Right lobe of liver (tissue), 6 donors: Measurements from ENCODE around the gene TAF3. TPM values are rescaled to one million over a fixed set of nuclear protein-coding genes. Genes with fewer than 3 reads are reported as not detected.

Source experiments
- ATAC-seq, 4 donors: fragments of 200-7000 bp; cut with Tn5 transposase; one replicate each; pipeline ENCODE4 v1.9.1; 2020; ENCODE audit warnings: mild to moderate bottlenecking in 4 of 4, moderate library complexity in 4 of 4
- DNase-seq, 3 donors: peaks; one replicate each; pipeline ENCODE4 v3.0.0-alpha.2; 2020
- H3K27ac ChIP-seq, 3 donors: fragments of 200-600 bp; one replicate each; pipeline ENCODE4 v1.8.0; 2022
- H3K27me3 ChIP-seq, 2 donors: fragments of 200-600 bp; one replicate each; pipeline ENCODE4 v1.8.0; 2022
- H3K36me3 ChIP-seq, 4 donors: fragments of 200-600 bp; sonication (generic) in 1 of 4; one replicate each; pipeline versions ENCODE4 v1.5.1 to v1.8.0; 2017 to 2022; ENCODE audit warnings: control low read depth in 1 of 4
- H3K4me1 ChIP-seq, 4 donors: fragments of 200-600 bp; sonication (generic) in 1 of 4; one replicate each; pipeline versions ENCODE4 v1.5.1 to v1.8.0; 2017 to 2022; ENCODE audit warnings: control low read depth in 1 of 4
- H3K4me3 ChIP-seq, 3 donors: fragments of 200-600 bp; one replicate each; pipeline ENCODE4 v1.8.0; 2022
- H3K9me3 ChIP-seq, 4 donors: fragments of 200-600 bp; sonication (generic) in 1 of 4; one replicate each; pipeline versions ENCODE4 v1.5.1 to v1.8.0; 2017 to 2022; ENCODE audit warnings: control low read depth in 1 of 4
- POLR2A ChIP-seq: fragments of 450-650 bp; IDR thresholded peaks from one replicate; pipeline ENCODE4 v1.6.1; 2017; ENCODE audit warnings: antibody characterized with exemption, mild to moderate bottlenecking
- WGBS: methylation state at CpG from one replicate; pipeline ENCODE4 v1.1.6; 2018; ENCODE audit warnings: low coverage, low lambda C conversion rate; ENCODE audit not compliant: insufficient coverage; ENCODE audit errors: missing lambda C conversion rate; 5-methylcytosine and 5-hydroxymethylcytosine counted together
- intact Hi-C, 2 donors: fragments of 100-400 bp; cut with DNase I; formaldehyde crosslinking; loops; one replicate each; pipeline versions ENCODE4 v1.11.2 to v1.14.1; 2022
- total RNA-seq, 6 experiments: library from RNA; depleted of rRNA in 2 of 6; stranded (reverse); fragments of >200 nt in 2 of 6; fragmentation: NEBNext Ultra II Directional in 3 of 6; extraction: Animal tissue kit (Norgen Biotek cat#: 25700) in 3 of 6; gene quantifications; one replicate each; pipeline versions ENCODE4 v1.1.0 to v1.2.4, GENCODE V29; 2016 to 2023
- TF ChIP-seq, protein P1 (sequence below), 4 donors: fragments of 200-600 bp in 3 of 4; fragments of 450-650 bp in 1 of 4; IDR thresholded peaks; one replicate each; pipeline versions ENCODE4 v1.5.1 to v1.8.0; 2016 to 2022; ENCODE audit warnings: antibody characterized with exemption in 4 of 4, mild to moderate bottlenecking in 2 of 4
- donor health status: DM: no; HTN: yes; CAD: no.
- donor health status: DM: no; HTN: no; CAD: no.
- donor health status: DM: no; HTN: no; CAD: no.
- donor health status: DM: no; HTN: yes; CAD: no.
- donor health status: DM: no; HTN: yes; CAD: no.

TAF3 gene
- total RNA-seq, 6 experiments from 2014 or later, result 1.9 to 3.5 (median 3.0) TPM

DNA sequence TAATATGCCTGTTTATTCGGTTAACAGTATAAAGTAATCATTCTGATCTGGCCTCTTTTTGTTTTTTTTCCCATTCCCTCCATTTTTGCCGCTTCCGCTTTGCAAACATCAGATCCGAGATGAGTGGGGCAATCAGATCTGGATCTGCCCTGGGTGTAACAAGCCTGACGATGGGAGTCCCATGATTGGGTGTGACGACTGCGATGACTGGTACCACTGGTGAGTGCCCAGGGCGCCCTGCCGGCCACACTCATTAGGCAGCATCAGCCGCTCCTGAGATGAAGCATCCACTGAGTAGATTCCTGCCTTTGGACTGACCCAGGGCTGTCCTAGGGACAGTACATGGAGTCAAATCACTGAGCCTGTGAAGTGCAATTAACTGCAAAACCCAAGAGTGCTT lies 195.3 kb downstream of the TAF3 start:
- intact Hi-C loops, result no loop called here
- no peak overlapping the region for H3K4me3 ChIP-seq
- H3K9me3 ChIP-seq, result no peaks in the 10 kb centered on the region
- no peak for ATAC-seq
- peaks cover 0 to 14% (median 4%) of the 10 kb centered on the region in 4 donors for H3K36me3 ChIP-seq
- TF ChIP-seq, protein P1, sequence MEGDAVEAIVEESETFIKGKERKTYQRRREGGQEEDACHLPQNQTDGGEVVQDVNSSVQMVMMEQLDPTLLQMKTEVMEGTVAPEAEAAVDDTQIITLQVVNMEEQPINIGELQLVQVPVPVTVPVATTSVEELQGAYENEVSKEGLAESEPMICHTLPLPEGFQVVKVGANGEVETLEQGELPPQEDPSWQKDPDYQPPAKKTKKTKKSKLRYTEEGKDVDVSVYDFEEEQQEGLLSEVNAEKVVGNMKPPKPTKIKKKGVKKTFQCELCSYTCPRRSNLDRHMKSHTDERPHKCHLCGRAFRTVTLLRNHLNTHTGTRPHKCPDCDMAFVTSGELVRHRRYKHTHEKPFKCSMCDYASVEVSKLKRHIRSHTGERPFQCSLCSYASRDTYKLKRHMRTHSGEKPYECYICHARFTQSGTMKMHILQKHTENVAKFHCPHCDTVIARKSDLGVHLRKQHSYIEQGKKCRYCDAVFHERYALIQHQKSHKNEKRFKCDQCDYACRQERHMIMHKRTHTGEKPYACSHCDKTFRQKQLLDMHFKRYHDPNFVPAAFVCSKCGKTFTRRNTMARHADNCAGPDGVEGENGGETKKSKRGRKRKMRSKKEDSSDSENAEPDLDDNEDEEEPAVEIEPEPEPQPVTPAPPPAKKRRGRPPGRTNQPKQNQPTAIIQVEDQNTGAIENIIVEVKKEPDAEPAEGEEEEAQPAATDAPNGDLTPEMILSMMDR (IDR thresholded peaks at IDR 0.05), result no peak
- TF ChIP-seq POLR2A, result no peak
- 94% methylated on average over 10 of the region's 10 CpGs for WGBS
- no peak overlapping the region for H3K27ac ChIP-seq
- no peaks in the 10 kb centered on the region for H3K4me1 ChIP-seq
- DNase-seq, result no peak
- H3K27me3 ChIP-seq, result no peaks in the 10 kb centered on the region

DNA sequence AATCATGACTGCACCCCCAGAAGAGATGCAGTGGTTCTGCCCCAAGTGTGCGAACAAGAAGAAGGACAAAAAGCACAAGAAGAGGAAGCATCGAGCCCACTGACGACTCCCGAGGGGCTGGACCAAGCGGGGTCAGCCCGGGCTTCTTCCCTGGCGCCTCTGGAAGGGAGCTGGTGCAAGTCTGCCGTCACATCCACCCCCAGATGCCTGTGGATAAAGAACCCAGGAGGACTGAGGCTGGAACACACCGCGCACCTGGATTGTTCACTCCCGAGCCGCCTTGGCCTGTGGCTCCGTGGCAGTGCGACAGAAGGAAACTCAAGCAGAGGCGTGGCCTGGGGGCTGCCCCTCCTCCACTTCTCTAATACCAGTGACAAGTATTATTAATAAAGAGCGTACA lies 196.3 kb downstream of the TAF3 start:
- no peaks in the 10 kb centered on the region for H3K9me3 ChIP-seq
- H3K36me3 ChIP-seq, result peaks cover 0 to 14% (median 3%) of the 10 kb centered on the region in 4 donors
- no peak overlapping the region for H3K4me3 ChIP-seq
- H3K4me1 ChIP-seq, result no peaks in the 10 kb centered on the region
- H3K27ac ChIP-seq, result no peak overlapping the region
- TF ChIP-seq, protein P1 (IDR thresholded peaks at IDR 0.05), result no peak
- TF ChIP-seq POLR2A, result no peak
- peak in 1 of 4 donors; percentile 10 for ATAC-seq
- WGBS, result 88% methylated on average over 8 of the region's 16 CpGs
- no peak for DNase-seq
- no peaks in the 10 kb centered on the region for H3K27me3 ChIP-seq
- intact Hi-C loops, result no loop called here

DNA sequence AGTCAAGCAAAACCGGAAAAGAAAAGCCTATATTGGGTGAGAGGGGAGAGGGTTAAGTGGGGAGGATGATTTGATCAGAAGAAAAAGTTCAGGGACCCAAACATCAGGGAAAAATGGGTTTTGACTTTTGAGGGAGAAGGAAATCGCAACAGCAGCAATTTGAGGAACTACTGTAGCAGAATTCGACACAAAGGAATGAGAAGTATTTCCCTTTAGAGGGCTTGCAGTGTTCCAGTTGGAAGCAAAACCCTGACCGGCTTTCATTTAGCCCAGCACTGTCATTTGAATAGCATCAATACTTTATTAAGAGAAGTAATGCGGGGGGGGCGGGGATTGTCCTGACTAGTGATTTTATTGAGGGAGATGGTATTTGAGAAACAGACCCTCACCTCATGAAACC lies 199.0 kb downstream of the TAF3 start:
- intact Hi-C loops, result no loop called here
- WGBS, result 71% methylated on average over 6 of the region's 6 CpGs
- Histone ChIP-seq H3K4me1 (no peaks in the 10 kb centered on the region), H3K9me3 (no peaks in the 10 kb centered on the region), H3K4me3 (no peak overlapping the region), H3K36me3 (peaks cover 0 to 9% (median 3%) of the 10 kb centered on the region in 4 donors), H3K27me3 (no peaks in the 10 kb centered on the region), H3K27ac (no peak overlapping the region)
- TF ChIP-seq POLR2A, result no peak
- TF ChIP-seq, protein P1 (IDR thresholded peaks at IDR 0.05), result no peak
- ATAC-seq (no peak), DNase-seq (no peak)

- H3K27me3 ChIP-seq, result no peaks in the 10 kb centered on the region
- intact Hi-C loops, result no loop called here
Observed at GRCh38 chr10:8023321-8023720, 205.0 kb downstream of the TAF3 start.

More at GRCh38 chr10:8023321-8023720, 205.0 kb downstream of the TAF3 start:
- no peak for ATAC-seq
- WGBS, result 87% methylated on average over 3 of the region's 4 CpGs
- TF ChIP-seq, protein P1 (IDR thresholded peaks at IDR 0.05), result no peak
- no peak for TF ChIP-seq POLR2A
- no peak for DNase-seq
- Histone ChIP-seq H3K9me3 (no peaks in the 10 kb centered on the region), H3K4me1 (peaks cover 0 to 5% (median 0%) of the 10 kb centered on the region in 4 donors), H3K36me3 (no peaks in the 10 kb centered on the region), H3K4me3 (no peak overlapping the region), H3K27ac (no peak overlapping the region)
